GM18505 (cell line): ENCODE results near the gene SHROOM3.

ENCODE experiments used
- ATAC-seq: cut with Tn5 transposase; IDR thresholded peaks from one replicate; pipeline ENCODE4 v1.9.1; 2021; ENCODE audit not compliant: unreplicated experiment
- POLR2A ChIP-seq: IDR thresholded peaks from 4 replicates; pipeline ENCODE4 v1.6.1; 2011; ENCODE audit warnings: borderline replicate concordance; ENCODE audit not compliant: insufficient read depth, insufficient read length; ENCODE audit errors: extremely low read depth

Gene SHROOM3

GRCh38 chr4:76639288-76639687 is 204.3 kb downstream of the SHROOM3 start:
- no peak for TF ChIP-seq POLR2A
- ATAC-seq: no peak

GRCh38 chr4:76640353-76640910 is 205.4 kb downstream of the SHROOM3 start:
- ATAC-seq: no peak
- no peak for TF ChIP-seq POLR2A

- TF ChIP-seq POLR2A: no peak
- ATAC-seq: no peak
Measured at GRCh38 chr4:76641351-76641750, 206.3 kb downstream of the SHROOM3 start.

GRCh38 chr4:76641758-76642157 is 206.7 kb downstream of the SHROOM3 start:
- ATAC-seq: no peak
- TF ChIP-seq POLR2A: no peak

GRCh38 chr4:76644831-76645485 is 209.9 kb downstream of the SHROOM3 start:
- ATAC-seq: no peak
- TF ChIP-seq POLR2A: no peak

GRCh38 chr4:76649086-76649485 is 214.1 kb downstream of the SHROOM3 start:
- TF ChIP-seq POLR2A: no peak
- no peak for ATAC-seq

- TF ChIP-seq POLR2A: no peak
- no peak for ATAC-seq
Measured at GRCh38 chr4:76651616-76652015, 216.6 kb downstream of the SHROOM3 start.

- no peak for ATAC-seq
Measured at GRCh38 chr4:76652389-76652788, 217.4 kb downstream of the SHROOM3 start.

GRCh38 chr4:76654084-76654483 is 219.1 kb downstream of the SHROOM3 start:
- no peak for TF ChIP-seq POLR2A
- no peak for ATAC-seq

More at GRCh38 chr4:76652389-76652788, 217.4 kb downstream of the SHROOM3 start:
- no peak for TF ChIP-seq POLR2A

GRCh38 chr4:76654791-76655190 is 219.8 kb downstream of the SHROOM3 start:
- no peak for TF ChIP-seq POLR2A
- no peak for ATAC-seq

GRCh38 chr4:76655566-76656479 is 220.8 kb downstream of the SHROOM3 start:
- TF ChIP-seq POLR2A: no peak
- no peak for ATAC-seq

GRCh38 chr4:76657443-76657842 is 222.4 kb downstream of the SHROOM3 start:
- ATAC-seq: no peak
- no peak for TF ChIP-seq POLR2A

GRCh38 chr4:76658231-76659102 is 223.4 kb downstream of the SHROOM3 start:
- no peak for TF ChIP-seq POLR2A
- ATAC-seq: no peak
